Measurements from ENCODE around the gene ARL6IP1. TPM values are rescaled to one million over a fixed set of nuclear protein-coding genes. Genes with fewer than 3 reads are reported as not detected.
A peak's percentile ranks its signal among the peaks of the same experiment; 100 is the strongest.

Gene ARL6IP1
- total and polyA plus RNA-seq, 2 of the 13 experiments (the other 11 are each of a cell fraction or from before 2014, with no cell fraction given), result 263 to 373 TPM

DNA sequence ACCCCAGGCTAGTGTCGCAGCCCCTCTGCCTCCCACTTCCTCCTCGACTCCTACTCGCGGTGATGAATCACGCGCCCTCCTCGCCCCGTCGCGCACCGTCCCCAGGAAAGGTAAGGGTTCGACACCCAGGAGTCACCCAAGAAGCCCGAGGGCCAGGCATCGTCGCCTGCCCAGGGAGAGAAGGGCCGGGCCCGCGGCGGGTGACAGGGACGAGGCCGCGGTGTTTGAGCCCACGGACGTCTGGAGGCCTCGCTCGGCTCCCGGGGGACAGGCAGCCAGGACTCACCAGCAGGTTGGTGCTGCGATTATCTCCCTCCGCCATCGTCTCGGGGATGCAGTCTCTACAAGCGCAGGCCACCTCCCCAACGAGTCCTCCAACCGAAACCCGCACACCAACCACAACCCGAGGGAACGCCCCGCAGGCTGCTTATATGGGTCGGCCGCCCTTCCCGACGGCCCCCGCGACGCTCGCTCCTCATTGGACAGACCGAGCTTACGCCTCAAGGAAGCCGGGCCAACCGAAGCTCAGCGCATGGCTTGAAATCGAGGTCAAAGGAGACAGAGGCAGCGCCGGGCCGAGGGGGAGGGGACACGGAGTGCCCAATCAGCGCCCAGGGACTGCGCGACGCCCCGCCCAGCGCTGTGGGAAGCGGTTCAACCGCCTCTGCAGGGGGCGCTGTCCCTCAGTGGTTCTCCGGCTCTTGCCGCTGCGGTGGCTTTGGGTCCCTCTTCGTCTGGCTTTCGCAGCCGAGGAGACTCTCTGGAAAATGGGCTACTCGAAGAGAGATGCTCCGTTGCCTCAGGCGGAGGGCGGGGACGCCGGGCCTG, at the start of gene ARL6IP1 (continued):
- peak; percentile 91 for TF ChIP-seq TBL1XR1 (IDR thresholded peaks at IDR 0.05; ENCODE audit: borderline replicate concordance, low read length, partially characterized antibody)
- peak; percentile 97 for TF ChIP-seq CC2D1A (CRISPR knock-in tag; IDR thresholded peaks at IDR 0.05)
- peak; percentile 81; the same call in 1 of the 2 replicates for TF ChIP-seq ZNF326 (CRISPR knock-in tag; IDR thresholded peaks at IDR 0.05; ENCODE audit: borderline replicate concordance)
- TF ChIP-seq, protein P1, sequence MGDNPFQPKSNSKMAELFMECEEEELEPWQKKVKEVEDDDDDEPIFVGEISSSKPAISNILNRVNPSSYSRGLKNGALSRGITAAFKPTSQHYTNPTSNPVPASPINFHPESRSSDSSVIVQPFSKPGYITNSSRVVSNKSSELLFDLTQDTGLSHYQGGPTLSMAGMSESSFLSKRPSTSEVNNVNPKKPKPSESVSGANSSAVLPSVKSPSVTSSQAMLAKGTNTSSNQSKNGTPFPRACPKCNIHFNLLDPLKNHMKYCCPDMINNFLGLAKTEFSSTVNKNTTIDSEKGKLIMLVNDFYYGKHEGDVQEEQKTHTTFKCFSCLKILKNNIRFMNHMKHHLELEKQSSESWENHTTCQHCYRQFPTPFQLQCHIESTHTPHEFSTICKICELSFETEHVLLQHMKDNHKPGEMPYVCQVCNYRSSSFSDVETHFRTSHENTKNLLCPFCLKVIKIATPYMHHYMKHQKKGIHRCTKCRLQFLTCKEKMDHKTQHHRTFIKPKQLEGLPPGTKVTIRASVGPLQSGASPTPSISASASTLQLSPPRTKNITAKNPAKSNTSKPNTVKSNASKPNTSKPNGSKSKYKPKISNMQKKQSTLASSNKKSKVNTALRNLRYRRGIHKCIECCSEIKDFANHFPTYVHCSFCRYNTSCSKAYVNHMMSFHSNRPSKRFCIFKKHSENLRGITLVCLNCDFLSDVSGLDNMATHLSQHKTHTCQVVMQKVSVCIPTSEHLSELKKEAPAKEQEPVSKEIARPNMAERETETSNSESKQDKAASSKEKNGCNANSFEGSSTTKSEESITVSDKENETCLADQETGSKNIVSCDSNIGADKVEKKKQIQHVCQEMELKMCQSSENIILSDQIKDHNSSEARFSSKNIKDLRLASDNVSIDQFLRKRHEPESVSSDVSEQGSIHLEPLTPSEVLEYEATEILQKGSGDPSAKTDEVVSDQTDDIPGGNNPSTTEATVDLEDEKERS (CRISPR knock-in tag; IDR thresholded peaks at IDR 0.05), result peak; percentile 94; the same call in 1 of the 2 replicates
- peak; percentile 63; the same call in 1 of the 2 replicates for TF ChIP-seq ONECUT2 (CRISPR knock-in tag; IDR thresholded peaks at IDR 0.05)
- TF ChIP-seq ATF7-NPFF (CRISPR knock-in tag; IDR thresholded peaks at IDR 0.05; ENCODE audit: low read depth), result peak; percentile 96
- TF ChIP-seq, protein P2, sequence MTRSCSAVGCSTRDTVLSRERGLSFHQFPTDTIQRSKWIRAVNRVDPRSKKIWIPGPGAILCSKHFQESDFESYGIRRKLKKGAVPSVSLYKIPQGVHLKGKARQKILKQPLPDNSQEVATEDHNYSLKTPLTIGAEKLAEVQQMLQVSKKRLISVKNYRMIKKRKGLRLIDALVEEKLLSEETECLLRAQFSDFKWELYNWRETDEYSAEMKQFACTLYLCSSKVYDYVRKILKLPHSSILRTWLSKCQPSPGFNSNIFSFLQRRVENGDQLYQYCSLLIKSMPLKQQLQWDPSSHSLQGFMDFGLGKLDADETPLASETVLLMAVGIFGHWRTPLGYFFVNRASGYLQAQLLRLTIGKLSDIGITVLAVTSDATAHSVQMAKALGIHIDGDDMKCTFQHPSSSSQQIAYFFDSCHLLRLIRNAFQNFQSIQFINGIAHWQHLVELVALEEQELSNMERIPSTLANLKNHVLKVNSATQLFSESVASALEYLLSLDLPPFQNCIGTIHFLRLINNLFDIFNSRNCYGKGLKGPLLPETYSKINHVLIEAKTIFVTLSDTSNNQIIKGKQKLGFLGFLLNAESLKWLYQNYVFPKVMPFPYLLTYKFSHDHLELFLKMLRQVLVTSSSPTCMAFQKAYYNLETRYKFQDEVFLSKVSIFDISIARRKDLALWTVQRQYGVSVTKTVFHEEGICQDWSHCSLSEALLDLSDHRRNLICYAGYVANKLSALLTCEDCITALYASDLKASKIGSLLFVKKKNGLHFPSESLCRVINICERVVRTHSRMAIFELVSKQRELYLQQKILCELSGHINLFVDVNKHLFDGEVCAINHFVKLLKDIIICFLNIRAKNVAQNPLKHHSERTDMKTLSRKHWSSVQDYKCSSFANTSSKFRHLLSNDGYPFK (CRISPR knock-in tag; IDR thresholded peaks at IDR 0.05; ENCODE audit: borderline replicate concordance), result peak; percentile 94
- peak; percentile 97 for TF ChIP-seq SALL1 (CRISPR knock-in tag; IDR thresholded peaks at IDR 0.05)
- TF ChIP-seq, protein P3, sequence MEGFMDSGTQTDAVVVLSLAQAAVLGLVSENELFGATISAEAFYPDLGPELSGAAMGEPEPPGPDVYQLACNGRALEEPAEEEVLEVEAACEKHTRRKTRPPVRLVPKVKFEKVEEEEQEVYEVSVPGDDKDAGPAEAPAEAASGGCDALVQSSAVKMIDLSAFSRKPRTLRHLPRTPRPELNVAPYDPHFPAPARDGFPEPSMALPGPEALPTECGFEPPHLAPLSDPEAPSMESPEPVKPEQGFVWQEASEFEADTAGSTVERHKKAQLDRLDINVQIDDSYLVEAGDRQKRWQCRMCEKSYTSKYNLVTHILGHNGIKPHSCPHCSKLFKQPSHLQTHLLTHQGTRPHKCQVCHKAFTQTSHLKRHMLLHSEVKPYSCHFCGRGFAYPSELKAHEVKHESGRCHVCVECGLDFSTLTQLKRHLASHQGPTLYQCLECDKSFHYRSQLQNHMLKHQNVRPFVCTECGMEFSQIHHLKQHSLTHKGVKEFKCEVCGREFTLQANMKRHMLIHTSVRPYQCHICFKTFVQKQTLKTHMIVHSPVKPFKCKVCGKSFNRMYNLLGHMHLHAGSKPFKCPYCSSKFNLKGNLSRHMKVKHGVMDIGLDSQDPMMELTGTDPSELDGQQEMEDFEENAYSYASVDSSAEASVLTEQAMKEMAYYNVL (CRISPR knock-in tag; IDR thresholded peaks at IDR 0.05; ENCODE audit: borderline replicate concordance), result peak; percentile 95
- TF ChIP-seq PITX1 (CRISPR knock-in tag; IDR thresholded peaks at IDR 0.05), result peak; percentile 85; the same call in 1 of the 2 replicates
- TF ChIP-seq MEF2D (CRISPR knock-in tag; IDR thresholded peaks at IDR 0.05), result peak; percentile 92; the same call in 1 of the 2 replicates
- peak; percentile 97; the same call in 1 of the 2 replicates for TF ChIP-seq ZSCAN30 (CRISPR knock-in tag; IDR thresholded peaks at IDR 0.05)
- TF ChIP-seq EP300 (IDR thresholded peaks at IDR 0.05; ENCODE audit: low read depth in 2 of 2, low read length in 2 of 2), result peak; percentile 53 to 77; a peak in 3 of 4 replicates
- TF ChIP-seq EP300 (CRISPR knock-in tag; IDR thresholded peaks at IDR 0.05; ENCODE audit: borderline replicate concordance), result peak; percentile 74
- TF ChIP-seq ZNF891 (CRISPR knock-in tag; IDR thresholded peaks at IDR 0.05), result peak; percentile 89
- TF ChIP-seq CREB1 (IDR thresholded peaks at IDR 0.05), result peak; percentile 89
- peak; percentile 95 for TF ChIP-seq CREB1 (CRISPR knock-in tag; IDR thresholded peaks at IDR 0.05)
- peak; percentile 97 for TF ChIP-seq ARNT2 (CRISPR knock-in tag; IDR thresholded peaks at IDR 0.05; ENCODE audit: low read depth)
- TF ChIP-seq RCOR2 (CRISPR knock-in tag; IDR thresholded peaks at IDR 0.05), result peak; percentile 89
- TF ChIP-seq, protein P4, sequence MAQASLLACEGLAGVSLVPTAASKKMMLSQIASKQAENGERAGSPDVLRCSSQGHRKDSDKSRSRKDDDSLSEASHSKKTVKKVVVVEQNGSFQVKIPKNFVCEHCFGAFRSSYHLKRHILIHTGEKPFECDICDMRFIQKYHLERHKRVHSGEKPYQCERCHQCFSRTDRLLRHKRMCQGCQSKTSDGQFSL (CRISPR knock-in tag; IDR thresholded peaks at IDR 0.05), result peak; percentile 45; the same call in 1 of the 2 replicates
- peak; percentile 99 for TF ChIP-seq NRL (CRISPR knock-in tag; IDR thresholded peaks at IDR 0.05; ENCODE audit: borderline replicate concordance)
